Measurements from ENCODE around the gene ZNF148. TPM values are rescaled to one million over a fixed set of nuclear protein-coding genes. Genes with fewer than 3 reads are reported as not detected.

The ZNF148 gene
- total RNA-seq, 1 experiment from 2014 or later = 55.8 TPM

DNA sequence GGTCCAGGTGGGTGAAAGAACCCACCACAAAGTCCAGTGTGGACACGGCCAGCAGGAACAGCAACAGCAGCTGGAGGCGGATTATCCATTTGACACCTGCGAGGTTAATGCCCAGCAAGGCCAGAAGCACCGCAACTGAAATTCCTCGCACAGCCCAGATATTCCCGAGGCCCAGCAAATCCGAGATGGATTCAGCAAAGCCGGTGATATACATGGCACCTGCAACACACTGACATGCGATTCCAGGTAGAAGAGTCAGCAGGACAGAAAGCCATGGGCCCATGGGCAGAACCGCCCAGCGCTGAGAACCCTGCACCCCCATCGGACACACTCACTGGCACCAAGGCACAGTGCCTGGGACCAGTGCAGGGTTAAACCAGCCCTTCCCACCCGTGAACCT is 197.4 kb downstream of the ZNF148 start:
- intact Hi-C loops (cut with micrococcal nuclease; ENCODE audit: unreplicated experiment) (no loop called here), in situ Hi-C loops (cut with HindIII; ENCODE audit: low pct_unique_long_range_greater_than_20kb, low sequenced_read_pairs) (no loop called here)
- BruUV-seq (replicated peaks) = no TSS peak
- no peak overlapping the region for H3K27ac ChIP-seq (ENCODE audit: low read length)
- CTCF ChIA-PET = no interaction called here
- TF ChIP-seq POLR2AphosphoS5 (IDR thresholded peaks at IDR 0.05; ENCODE audit: low read depth, low read length) (no peak), TCF7L2 (IDR thresholded peaks at IDR 0.05; ENCODE audit: low read depth, low read length) (no peak), CTCF (IDR thresholded peaks at IDR 0.05) (no peak)
- TF ChIP-seq, protein P1, sequence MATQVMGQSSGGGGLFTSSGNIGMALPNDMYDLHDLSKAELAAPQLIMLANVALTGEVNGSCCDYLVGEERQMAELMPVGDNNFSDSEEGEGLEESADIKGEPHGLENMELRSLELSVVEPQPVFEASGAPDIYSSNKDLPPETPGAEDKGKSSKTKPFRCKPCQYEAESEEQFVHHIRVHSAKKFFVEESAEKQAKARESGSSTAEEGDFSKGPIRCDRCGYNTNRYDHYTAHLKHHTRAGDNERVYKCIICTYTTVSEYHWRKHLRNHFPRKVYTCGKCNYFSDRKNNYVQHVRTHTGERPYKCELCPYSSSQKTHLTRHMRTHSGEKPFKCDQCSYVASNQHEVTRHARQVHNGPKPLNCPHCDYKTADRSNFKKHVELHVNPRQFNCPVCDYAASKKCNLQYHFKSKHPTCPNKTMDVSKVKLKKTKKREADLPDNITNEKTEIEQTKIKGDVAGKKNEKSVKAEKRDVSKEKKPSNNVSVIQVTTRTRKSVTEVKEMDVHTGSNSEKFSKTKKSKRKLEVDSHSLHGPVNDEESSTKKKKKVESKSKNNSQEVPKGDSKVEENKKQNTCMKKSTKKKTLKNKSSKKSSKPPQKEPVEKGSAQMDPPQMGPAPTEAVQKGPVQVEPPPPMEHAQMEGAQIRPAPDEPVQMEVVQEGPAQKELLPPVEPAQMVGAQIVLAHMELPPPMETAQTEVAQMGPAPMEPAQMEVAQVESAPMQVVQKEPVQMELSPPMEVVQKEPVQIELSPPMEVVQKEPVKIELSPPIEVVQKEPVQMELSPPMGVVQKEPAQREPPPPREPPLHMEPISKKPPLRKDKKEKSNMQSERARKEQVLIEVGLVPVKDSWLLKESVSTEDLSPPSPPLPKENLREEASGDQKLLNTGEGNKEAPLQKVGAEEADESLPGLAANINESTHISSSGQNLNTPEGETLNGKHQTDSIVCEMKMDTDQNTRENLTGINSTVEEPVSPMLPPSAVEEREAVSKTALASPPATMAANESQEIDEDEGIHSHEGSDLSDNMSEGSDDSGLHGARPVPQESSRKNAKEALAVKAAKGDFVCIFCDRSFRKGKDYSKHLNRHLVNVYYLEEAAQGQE (IDR thresholded peaks at IDR 0.05; ENCODE audit: insufficient read depth in 1 of 2, low read depth in 2 of 2, low read length in 1 of 2) = no peak
- no peaks in the 10 kb centered on the region for H3K36me3 ChIP-seq (ENCODE audit: control insufficient read depth, insufficient read depth, low read length)
- POLR2A ChIA-PET = no interaction called here
- ATAC-seq (no peak), DNase-seq (ENCODE audit: low read depth, low spot score) (no peak)
- H3K4me3 ChIP-seq (ENCODE audit: low read depth in 2 of 2, low read length in 2 of 2) = no peak overlapping the region
- no peaks in the 10 kb centered on the region for H3K9me3 ChIP-seq (ENCODE audit: control insufficient read depth, insufficient read depth, low read depth, low read length)
- no peaks in the 10 kb centered on the region for H3K27me3 ChIP-seq (ENCODE audit: control insufficient read depth, insufficient read depth, low read length)
- no peaks in the 10 kb centered on the region for H3K4me1 ChIP-seq (ENCODE audit: control insufficient read depth, insufficient read depth, low read length)

Other genes with a start within 250 kb of the ZNF148 start
- 7.0 TPM for gene SLC12A8, start 162.6 kb downstream of the ZNF148 start, total RNA-seq (2021; ENCODE audit: unreplicated experiment)
- gene SNX4, start 144.9 kb upstream of the ZNF148 start, total RNA-seq (2021; ENCODE audit: unreplicated experiment) = 34.3 TPM
- 21.7 TPM for gene OSBPL11, start 220.2 kb upstream of the ZNF148 start, total RNA-seq (2021; ENCODE audit: unreplicated experiment)